ENCODE results near the gene TEX52.

Gene TEX52

DNA sequence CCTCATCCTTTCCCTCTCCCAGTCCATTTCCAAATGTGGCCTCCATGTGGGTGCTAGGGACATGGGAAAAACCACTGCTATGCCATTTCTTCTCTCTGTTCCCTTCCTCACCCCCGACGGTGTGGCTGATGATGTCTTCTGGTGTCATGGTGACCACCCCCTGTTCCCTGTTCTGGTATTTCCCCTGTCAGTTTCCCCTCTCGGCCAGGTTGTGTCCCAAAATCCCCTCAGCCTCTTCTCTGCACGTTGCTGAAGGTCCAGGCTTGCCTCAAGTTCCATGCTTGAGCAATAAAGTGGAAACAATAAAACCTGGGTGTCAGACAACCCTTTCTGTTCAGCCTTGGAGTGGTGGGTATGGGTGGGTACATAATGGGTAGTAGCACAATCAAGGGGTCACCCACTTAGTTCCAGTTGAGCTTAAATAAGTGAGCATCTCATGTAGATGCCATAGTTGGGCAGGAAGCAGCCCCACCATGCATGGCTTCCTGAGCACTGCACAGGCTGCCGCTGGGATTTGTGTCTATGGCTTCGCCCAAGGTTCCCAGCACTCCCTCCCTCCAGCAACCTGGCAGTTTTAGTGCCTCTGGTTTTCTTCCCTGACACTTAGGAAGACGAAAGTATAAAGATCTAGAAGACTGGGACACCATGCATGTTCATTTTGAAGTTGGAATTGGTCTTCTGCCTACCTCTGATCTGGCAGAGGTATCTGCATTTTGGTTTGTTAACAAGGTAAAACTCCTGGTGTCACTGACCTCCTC lies 53.0 kb downstream of the TEX52 start:
- H3K27me3 ChIP-seq, result no peaks in the 10 kb centered on the region
- H3K4me3 ChIP-seq (ENCODE audit: low read depth, low read length), result no peak overlapping the region
- H3K4me1 ChIP-seq, result no peaks in the 10 kb centered on the region; the same call in 1 of the 2 replicates
- H3K36me3 ChIP-seq, result peaks cover 68% of the 10 kb centered on the region
- no peaks in the 10 kb centered on the region for H3K9me3 ChIP-seq
- no peak for DNase-seq
- TF ChIP-seq, protein P1, sequence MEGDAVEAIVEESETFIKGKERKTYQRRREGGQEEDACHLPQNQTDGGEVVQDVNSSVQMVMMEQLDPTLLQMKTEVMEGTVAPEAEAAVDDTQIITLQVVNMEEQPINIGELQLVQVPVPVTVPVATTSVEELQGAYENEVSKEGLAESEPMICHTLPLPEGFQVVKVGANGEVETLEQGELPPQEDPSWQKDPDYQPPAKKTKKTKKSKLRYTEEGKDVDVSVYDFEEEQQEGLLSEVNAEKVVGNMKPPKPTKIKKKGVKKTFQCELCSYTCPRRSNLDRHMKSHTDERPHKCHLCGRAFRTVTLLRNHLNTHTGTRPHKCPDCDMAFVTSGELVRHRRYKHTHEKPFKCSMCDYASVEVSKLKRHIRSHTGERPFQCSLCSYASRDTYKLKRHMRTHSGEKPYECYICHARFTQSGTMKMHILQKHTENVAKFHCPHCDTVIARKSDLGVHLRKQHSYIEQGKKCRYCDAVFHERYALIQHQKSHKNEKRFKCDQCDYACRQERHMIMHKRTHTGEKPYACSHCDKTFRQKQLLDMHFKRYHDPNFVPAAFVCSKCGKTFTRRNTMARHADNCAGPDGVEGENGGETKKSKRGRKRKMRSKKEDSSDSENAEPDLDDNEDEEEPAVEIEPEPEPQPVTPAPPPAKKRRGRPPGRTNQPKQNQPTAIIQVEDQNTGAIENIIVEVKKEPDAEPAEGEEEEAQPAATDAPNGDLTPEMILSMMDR (IDR thresholded peaks at IDR 0.05; ENCODE audit: low read depth, low read length), result no peak

DNA sequence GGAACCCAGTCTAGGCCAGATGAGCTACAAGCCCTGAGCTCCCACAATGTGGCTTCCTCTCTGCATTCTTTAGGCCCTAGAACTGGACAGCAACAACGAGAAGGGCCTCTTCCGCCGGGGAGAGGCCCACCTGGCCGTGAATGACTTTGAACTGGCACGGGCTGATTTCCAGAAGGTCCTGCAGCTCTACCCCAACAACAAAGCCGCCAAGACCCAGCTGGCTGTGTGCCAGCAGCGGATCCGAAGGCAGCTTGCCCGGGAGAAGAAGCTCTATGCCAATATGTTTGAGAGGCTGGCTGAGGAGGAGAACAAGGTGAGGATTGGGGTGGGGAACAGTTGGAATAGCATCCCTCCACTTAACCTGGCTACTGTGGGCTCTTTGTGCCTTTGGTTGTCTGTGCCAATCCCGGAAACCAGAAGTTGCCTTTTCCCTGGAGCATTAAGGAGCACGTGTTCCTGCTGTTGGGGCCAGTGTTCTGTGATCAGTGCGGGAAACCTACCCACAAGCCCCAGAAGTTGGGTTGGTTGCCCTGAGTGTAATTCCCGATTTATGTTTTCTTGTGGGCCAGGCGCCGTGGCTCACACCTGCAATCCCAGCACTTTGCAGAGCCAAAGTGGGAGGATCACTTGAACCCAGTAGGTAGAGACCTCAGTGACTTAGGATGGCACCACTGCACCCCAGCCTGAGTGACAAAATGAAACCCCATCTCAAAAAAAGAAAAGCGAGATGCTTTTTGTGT lies 55.6 kb downstream of the TEX52 start:
- Histone ChIP-seq H3K4me1 (peaks cover 4% of the 10 kb centered on the region; the same call in 1 of the 2 replicates), H3K27me3 (no peaks in the 10 kb centered on the region), H3K36me3 (peaks cover 94% of the 10 kb centered on the region), H3K9me3 (no peaks in the 10 kb centered on the region), H3K4me3 (ENCODE audit: low read depth, low read length) (no peak overlapping the region)
- DNase-seq, result no peak
- TF ChIP-seq, protein P1 (IDR thresholded peaks at IDR 0.05; ENCODE audit: low read depth, low read length), result no peak

DNA sequence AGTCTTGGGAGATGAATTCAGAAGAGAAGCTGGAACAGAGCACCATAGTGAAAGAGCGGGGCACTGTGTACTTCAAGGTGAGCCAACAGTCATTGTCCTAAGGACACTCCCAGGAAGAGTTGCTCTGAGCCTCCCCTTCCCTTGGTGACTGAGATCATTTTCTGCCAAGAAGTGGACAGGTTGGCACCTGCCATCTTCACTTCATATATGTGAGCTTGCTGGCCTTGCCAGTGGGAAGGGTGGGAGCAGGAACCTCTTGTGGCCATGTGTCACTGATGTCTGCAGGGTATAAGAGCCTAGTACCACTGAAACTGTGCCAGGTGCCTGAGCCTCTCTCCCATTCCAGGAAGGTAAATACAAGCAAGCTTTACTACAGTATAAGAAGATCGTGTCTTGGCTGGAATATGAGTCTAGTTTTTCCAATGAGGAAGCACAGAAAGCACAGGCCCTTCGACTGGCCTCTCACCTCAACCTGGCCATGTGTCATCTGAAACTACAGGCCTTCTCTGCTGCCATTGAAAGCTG lies 56.7 kb downstream of the TEX52 start:
- Histone ChIP-seq H3K36me3 (peaks cover 92% of the 10 kb centered on the region), H3K4me1 (peaks cover 4% of the 10 kb centered on the region; the same call in 1 of the 2 replicates), H3K27me3 (no peaks in the 10 kb centered on the region), H3K4me3 (ENCODE audit: low read depth, low read length) (no peak overlapping the region), H3K9me3 (no peaks in the 10 kb centered on the region)
- TF ChIP-seq, protein P1 (IDR thresholded peaks at IDR 0.05; ENCODE audit: low read depth, low read length), result no peak
- DNase-seq, result no peak
